ENCODE data around the gene CSNK1D.

CSNK1D gene

DNA sequence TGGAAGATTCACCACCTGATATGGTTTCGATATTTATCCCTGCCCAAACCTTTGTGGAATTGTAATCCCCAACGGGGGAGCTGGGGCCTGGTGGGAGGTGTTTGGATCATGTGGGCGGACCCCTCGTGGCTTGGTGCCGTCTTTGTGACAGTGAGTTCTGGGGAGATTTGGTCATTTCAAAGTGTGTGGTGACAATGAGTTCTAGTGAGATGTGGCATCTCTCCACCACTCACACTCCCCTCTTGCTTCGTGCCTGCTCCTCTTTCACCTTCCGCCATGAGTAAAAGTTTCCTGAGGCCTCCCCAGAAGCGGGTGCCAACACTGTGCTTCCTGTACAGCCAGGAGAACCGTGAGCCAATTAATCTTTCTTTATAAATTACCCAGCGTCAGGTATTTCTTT, 70.5 kb downstream of the CSNK1D start:
- TF ChIP-seq, protein P1, sequence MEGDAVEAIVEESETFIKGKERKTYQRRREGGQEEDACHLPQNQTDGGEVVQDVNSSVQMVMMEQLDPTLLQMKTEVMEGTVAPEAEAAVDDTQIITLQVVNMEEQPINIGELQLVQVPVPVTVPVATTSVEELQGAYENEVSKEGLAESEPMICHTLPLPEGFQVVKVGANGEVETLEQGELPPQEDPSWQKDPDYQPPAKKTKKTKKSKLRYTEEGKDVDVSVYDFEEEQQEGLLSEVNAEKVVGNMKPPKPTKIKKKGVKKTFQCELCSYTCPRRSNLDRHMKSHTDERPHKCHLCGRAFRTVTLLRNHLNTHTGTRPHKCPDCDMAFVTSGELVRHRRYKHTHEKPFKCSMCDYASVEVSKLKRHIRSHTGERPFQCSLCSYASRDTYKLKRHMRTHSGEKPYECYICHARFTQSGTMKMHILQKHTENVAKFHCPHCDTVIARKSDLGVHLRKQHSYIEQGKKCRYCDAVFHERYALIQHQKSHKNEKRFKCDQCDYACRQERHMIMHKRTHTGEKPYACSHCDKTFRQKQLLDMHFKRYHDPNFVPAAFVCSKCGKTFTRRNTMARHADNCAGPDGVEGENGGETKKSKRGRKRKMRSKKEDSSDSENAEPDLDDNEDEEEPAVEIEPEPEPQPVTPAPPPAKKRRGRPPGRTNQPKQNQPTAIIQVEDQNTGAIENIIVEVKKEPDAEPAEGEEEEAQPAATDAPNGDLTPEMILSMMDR (IDR thresholded peaks at IDR 0.05; ENCODE audit: borderline replicate concordance, insufficient read depth, low read depth, low read length): no peak

DNA sequence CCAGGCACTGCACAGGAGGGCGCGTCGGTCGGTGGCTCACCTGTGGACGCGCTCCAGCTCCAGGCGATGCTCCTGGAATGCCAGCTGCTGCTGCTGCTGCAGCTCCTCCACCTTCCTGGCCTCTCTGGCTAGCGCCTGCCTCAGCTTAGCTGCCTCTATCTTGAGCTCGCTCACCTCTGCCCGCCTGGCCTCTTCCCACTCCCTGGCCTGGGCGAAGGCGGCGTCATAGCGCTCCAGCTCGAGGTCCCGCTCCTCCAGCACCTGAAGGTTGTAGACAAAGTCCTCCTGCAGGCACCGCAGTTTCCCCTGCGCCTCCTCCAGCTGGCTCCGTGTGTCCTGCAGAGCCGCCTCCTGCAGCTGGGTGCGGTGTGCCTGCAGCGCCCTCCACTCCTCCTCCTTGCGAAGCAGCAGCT, 72.0 kb downstream of the CSNK1D start:
- no peak overlapping the region for H3K4me3 ChIP-seq (ENCODE audit: low read depth, low read length)
- TF ChIP-seq, protein P1 (IDR thresholded peaks at IDR 0.05; ENCODE audit: borderline replicate concordance, insufficient read depth, low read depth, low read length): no peak

More for the DNA sequence above, 70.5 kb downstream of the CSNK1D start:
- no peak overlapping the region for H3K4me3 ChIP-seq (ENCODE audit: low read depth, low read length)

- TF ChIP-seq, protein P1 (IDR thresholded peaks at IDR 0.05; ENCODE audit: borderline replicate concordance, insufficient read depth, low read depth, low read length): no peak
- no peak overlapping the region for H3K4me3 ChIP-seq (ENCODE audit: low read depth, low read length)
Measured at GRCh38 chr17:82200743-82201497, 72.6 kb downstream of the CSNK1D start.

GRCh38 chr17:82200135-82200534, 73.4 kb downstream of the CSNK1D start:
- no peak overlapping the region for H3K4me3 ChIP-seq (ENCODE audit: low read depth, low read length)
- TF ChIP-seq, protein P1 (IDR thresholded peaks at IDR 0.05; ENCODE audit: borderline replicate concordance, insufficient read depth, low read depth, low read length): no peak

DNA sequence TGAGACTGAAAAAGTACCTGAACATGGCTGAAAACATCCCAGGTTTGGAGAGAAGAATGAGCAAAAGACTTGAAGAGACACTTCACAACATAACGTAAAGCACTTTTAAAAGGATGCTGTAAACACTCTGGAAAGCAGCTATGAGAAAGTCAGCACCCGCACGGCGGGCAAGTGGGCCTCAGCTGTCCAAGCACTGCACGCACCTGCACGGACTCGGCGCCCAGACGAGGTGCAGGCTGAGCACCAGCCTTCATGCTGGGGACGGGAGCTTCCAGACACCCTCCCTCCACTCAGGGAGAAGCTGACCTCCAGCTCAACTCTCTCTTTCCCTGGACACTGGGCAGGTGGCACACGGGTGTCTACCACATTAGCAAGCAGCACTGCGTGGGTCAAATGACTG, 74.0 kb downstream of the CSNK1D start:
- H3K4me3 ChIP-seq (ENCODE audit: low read depth, low read length): no peak overlapping the region
- TF ChIP-seq, protein P1 (IDR thresholded peaks at IDR 0.05; ENCODE audit: borderline replicate concordance, insufficient read depth, low read depth, low read length): no peak

- TF ChIP-seq, protein P1 (IDR thresholded peaks at IDR 0.05; ENCODE audit: borderline replicate concordance, insufficient read depth, low read depth, low read length): no peak
Measured at GRCh38 chr17:82198092-82198491, 75.4 kb downstream of the CSNK1D start.

More at GRCh38 chr17:82198092-82198491, 75.4 kb downstream of the CSNK1D start:
- no peak overlapping the region for H3K4me3 ChIP-seq (ENCODE audit: low read depth, low read length)
